H1 (cell line): Measurements from ENCODE around the gene GFM1. TPM values are rescaled to one million over a fixed set of nuclear protein-coding genes. Genes with fewer than 3 reads are reported as not detected.

ENCODE experiments used
- CTCF ChIA-PET: fragments of 300-600 bp; sonication (Branson Sonifier 250); formaldehyde crosslinking; loops from one replicate; lab custom pipeline; 2021; ENCODE audit not compliant: partially characterized antibody; lab: Charles Lee
- POLR2A ChIA-PET: fragments of 300-600 bp; sonication (Branson Sonifier 250); formaldehyde crosslinking; loops from one replicate; lab custom pipeline; 2021; ENCODE audit warnings: inconsistent platforms; ENCODE audit not compliant: partially characterized antibody; lab: Charles Lee
- DNase-seq, 2 experiments: peaks; one replicate each; pipeline versions ENCODE4 v3.0.0 to v3.0.0-alpha.2; 2010 to 2022; ENCODE audit warnings: low spot score in 2 of 2, low read depth in 1 of 2, mixed read lengths in 1 of 2
- FAIRE-seq: peaks from 2 replicates; lab custom pipeline; 2011; peaks lifted over from hg19 to GRCh38; lab: Jason Lieb, UNC
- H2AFZ ChIP-seq: 2 replicates; pipeline ENCODE4 v1.8.1; 2012; ENCODE audit warnings: low read length, inconsistent platforms
- H2AK5ac ChIP-seq: 2 replicates; pipeline ENCODE4 v1.6.1; 2013; ENCODE audit warnings: low read depth, low read length
- H2BK120ac ChIP-seq: replicated peaks from 2 replicates; pipeline ENCODE3; 2013; ENCODE audit warnings: low read depth, low read length, inconsistent platforms
- H2BK12ac ChIP-seq: 2 replicates; pipeline ENCODE4 v1.6.1; 2013; ENCODE audit warnings: low read depth, low read length
- H2BK15ac ChIP-seq: 2 replicates; pipeline ENCODE4 v1.6.1; 2013; ENCODE audit warnings: low read length
- H2BK20ac ChIP-seq: 2 replicates; pipeline ENCODE4 v1.6.1; 2013; ENCODE audit warnings: low read length
- H2BK5ac ChIP-seq: 2 replicates; pipeline ENCODE4 v1.6.1; 2013; ENCODE audit warnings: low read depth, low read length
- H3K14ac ChIP-seq: 2 replicates; pipeline ENCODE4 v1.6.1; 2013; ENCODE audit warnings: inconsistent platforms; ENCODE audit not compliant: insufficient read length
- H3K18ac ChIP-seq: 2 replicates; pipeline ENCODE4 v1.6.1; 2013; ENCODE audit warnings: low read length; ENCODE audit errors: extremely low read depth
- H3K23ac ChIP-seq: 2 replicates; pipeline ENCODE4 v1.6.1; 2013; ENCODE audit warnings: inconsistent platforms; ENCODE audit not compliant: insufficient read length
- H3K23me2 ChIP-seq: 2 replicates; pipeline ENCODE4 v1.6.1; 2013; ENCODE audit warnings: low read depth, low read length
- H3K27ac ChIP-seq: 2 replicates; pipeline ENCODE4 v1.6.1; 2011; ENCODE audit warnings: low read depth, low read length, inconsistent platforms
- H3K27me3 ChIP-seq, 4 experiments: replicated peaks in 1 of 4; 1 replicate in 1 of 4; 2 replicates in 3 of 4; pipeline versions ENCODE4 v1.6.1 to v1.8.1; 2011 to 2013; ENCODE audit warnings: low read length in 3 of 4, mild to moderate bottlenecking in 3 of 4, inconsistent platforms in 2 of 4, mixed read lengths in 2 of 4, moderate library complexity in 1 of 4; ENCODE audit not compliant: control insufficient read depth in 3 of 4, insufficient read depth in 3 of 4; ENCODE audit errors: extremely low read depth in 1 of 4
- H3K36me3 ChIP-seq, 4 experiments: 2 replicates each; pipeline versions ENCODE4 v1.6.1 to v1.8.1; 2011 to 2013; ENCODE audit warnings: mild to moderate bottlenecking in 4 of 4, low read length in 3 of 4, moderate library complexity in 2 of 4, control low read depth in 1 of 4, inconsistent platforms in 1 of 4; ENCODE audit not compliant: insufficient read depth in 4 of 4, control insufficient read depth in 2 of 4
- H3K4ac ChIP-seq: replicated peaks from 2 replicates; pipeline ENCODE3; 2013; ENCODE audit warnings: low read length, low read depth, mixed read lengths, inconsistent platforms; ENCODE audit not compliant: insufficient read length
- H3K4me1 ChIP-seq, 4 experiments: replicated peaks in 1 of 4; 1 replicate in 1 of 4; 2 replicates in 3 of 4; pipeline versions ENCODE4 v1.6.1 to v1.8.1; 2011 to 2013; ENCODE audit warnings: low read length in 3 of 4, inconsistent platforms in 2 of 4, mixed read lengths in 1 of 4; ENCODE audit not compliant: insufficient read depth in 4 of 4, control insufficient read depth in 3 of 4
- H3K4me2 ChIP-seq, 2 experiments: 2 replicates each; pipeline versions ENCODE4 v1.6.1 to v1.8.1; 2011 to 2013; ENCODE audit warnings: low read depth in 2 of 2, low read length in 2 of 2, control low read depth in 1 of 2, inconsistent platforms in 1 of 2, mild to moderate bottlenecking in 1 of 2; ENCODE audit not compliant: insufficient read depth in 1 of 2
- H3K4me3 ChIP-seq, 4 experiments: fragments of 200-600, 300-600 bp in 1 of 4; sonication (generic), shearing (Covaris generic), sonication (Bioruptor Twin) in 1 of 4; 2 replicates each; pipeline versions ENCODE4 v1.5.1 to v1.8.1; 2011 to 2016; ENCODE audit warnings: low read length in 4 of 4, low read depth in 3 of 4, control low read depth in 2 of 4, inconsistent platforms in 2 of 4, mild to moderate bottlenecking in 2 of 4, mixed read lengths in 1 of 4, moderate library complexity in 1 of 4; ENCODE audit not compliant: insufficient read depth in 2 of 4; ENCODE audit errors: extremely low read depth in 1 of 4
- H3K56ac ChIP-seq: replicated peaks from 2 replicates; pipeline ENCODE3; 2013; ENCODE audit warnings: low read depth, mild to moderate bottlenecking, mixed read lengths, low read length, inconsistent platforms; ENCODE audit not compliant: insufficient read length
- H3K79me1 ChIP-seq: 2 replicates; pipeline ENCODE4 v1.6.1; 2013; ENCODE audit warnings: low read depth, low read length, control low read depth
- H3K79me2 ChIP-seq, 2 experiments: 2 replicates each; pipeline versions ENCODE4 v1.6.1 to v1.8.1; 2012 to 2013; ENCODE audit warnings: low read length in 2 of 2, mild to moderate bottlenecking in 2 of 2, inconsistent platforms in 1 of 2; ENCODE audit not compliant: insufficient read depth in 2 of 2, control insufficient read depth in 1 of 2
- H3K9ac ChIP-seq, 4 experiments: replicated peaks in 1 of 4; 1 replicate in 1 of 4; 2 replicates in 3 of 4; pipeline versions ENCODE4 v1.6.1 to v1.8.1; 2011 to 2013; ENCODE audit warnings: low read depth in 3 of 4, low read length in 3 of 4, control low read depth in 2 of 4, mild to moderate bottlenecking in 2 of 4, moderate library complexity in 2 of 4, inconsistent platforms in 1 of 4; ENCODE audit errors: extremely low read depth in 1 of 4
- H3K9me3 ChIP-seq, 2 experiments: 2 replicates each; pipeline versions ENCODE4 v1.6.1 to v1.8.1; 2012 to 2013; ENCODE audit warnings: mild to moderate bottlenecking in 2 of 2, moderate library complexity in 2 of 2, control low read depth in 1 of 2, inconsistent platforms in 1 of 2, low read depth in 1 of 2, low read length in 1 of 2, mixed read lengths in 1 of 2; ENCODE audit not compliant: insufficient read depth in 2 of 2
- H4K20me1 ChIP-seq, 2 experiments: replicated peaks in 1 of 2; 2 replicates each; pipeline versions ENCODE3 to v1.8.1; 2011 to 2013; ENCODE audit warnings: inconsistent platforms in 2 of 2, low read length in 2 of 2, mild to moderate bottlenecking in 1 of 2; ENCODE audit not compliant: insufficient read depth in 2 of 2, control insufficient read depth in 1 of 2
- H4K5ac ChIP-seq: 2 replicates; pipeline ENCODE4 v1.6.1; 2013; ENCODE audit warnings: low read length, low read depth, mixed read lengths, inconsistent platforms; ENCODE audit not compliant: insufficient read length
- H4K8ac ChIP-seq: 2 replicates; pipeline ENCODE4 v1.8.0; 2013; ENCODE audit warnings: mild to moderate bottlenecking, moderate library complexity, low read length, inconsistent platforms; ENCODE audit not compliant: insufficient read depth; ENCODE audit errors: extremely low read depth
- H4K91ac ChIP-seq: replicated peaks from 2 replicates; pipeline ENCODE3; 2013; ENCODE audit warnings: low read length, mixed read lengths, inconsistent platforms; ENCODE audit not compliant: insufficient read length
- ASH2L ChIP-seq: fragments of 200-600, 300-600 bp; sonication (generic); IDR thresholded peaks from one replicate; pipeline ENCODE4 v1.7.1; 2017; ENCODE audit warnings: low read length
- CBX8 ChIP-seq: fragments of 300-800, 300-1000 bp; sonication (generic); IDR thresholded peaks from 2 replicates; pipeline ENCODE4 v1.7.1; 2016; ENCODE audit warnings: low read depth, low read length, borderline replicate concordance
- CEBPB ChIP-seq: IDR thresholded peaks from 2 replicates; pipeline ENCODE4 v1.6.1; 2012; ENCODE audit warnings: low read depth, low read length
- CHD1 ChIP-seq: IDR thresholded peaks from 2 replicates; pipeline ENCODE4 v1.6.1; 2012; ENCODE audit warnings: low read depth, low read length, improper control_type of control experiment
- CHD2 ChIP-seq: IDR thresholded peaks from 2 replicates; pipeline ENCODE4 v1.6.1; 2012; ENCODE audit warnings: low read length, improper control_type of control experiment
- EGR1 ChIP-seq: IDR thresholded peaks from 2 replicates; pipeline ENCODE4 v1.6.1; 2011; ENCODE audit warnings: low read depth, low read length, borderline replicate concordance
- GTF2F1 ChIP-seq: IDR thresholded peaks from 2 replicates; pipeline ENCODE4 v1.6.1; 2012; ENCODE audit warnings: low read depth, low read length, improper control_type of control experiment, borderline replicate concordance
- JUND ChIP-seq: IDR thresholded peaks from 2 replicates; pipeline ENCODE4 v1.6.1; 2011; ENCODE audit warnings: mild to moderate bottlenecking, improper control_type of control experiment, low read length
- KDM5A ChIP-seq: fragments of 200-600 bp; IDR thresholded peaks from 2 replicates; pipeline ENCODE4 v1.7.1; 2012; ENCODE audit warnings: mild to moderate bottlenecking, low read length, inconsistent platforms, mixed read lengths
- POLR2AphosphoS5 ChIP-seq: IDR thresholded peaks from 2 replicates; pipeline ENCODE4 v1.6.1; 2011; ENCODE audit warnings: low read depth, low read length
- SAP30 ChIP-seq: fragments of 300-600 bp; sonication (generic); IDR thresholded peaks from 2 replicates; pipeline ENCODE4 v1.7.1; 2012; ENCODE audit warnings: low read length, moderate library complexity, mild to moderate bottlenecking, inconsistent platforms; ENCODE audit not compliant: insufficient read depth, insufficient replicate concordance
- SRF ChIP-seq: IDR thresholded peaks from 2 replicates; pipeline ENCODE4 v1.6.1; 2011; ENCODE audit warnings: mild to moderate bottlenecking, low read depth, low read length, moderate library complexity
- WGBS, 2 experiments: shearing (Covaris generic) in 1 of 2; methylation state at CpG; one replicate each; pipeline versions ENCODE4 v1.1.6 to v1.1.7; 2013 to 2015; ENCODE audit warnings: low lambda C conversion rate in 2 of 2, mixed read lengths in 2 of 2, inconsistent platforms in 1 of 2, low coverage in 1 of 2, missing lambda C conversion rate in 1 of 2; ENCODE audit not compliant: insufficient replicate concordance in 2 of 2, insufficient coverage in 1 of 2, insufficient read length in 1 of 2; ENCODE audit errors: extremely low coverage in 1 of 2, missing lambda C conversion rate in 1 of 2; 5-methylcytosine and 5-hydroxymethylcytosine counted together
- polyA plus RNA-seq, 7 experiments: library from polyadenylated mRNA; depleted of rRNA in 3 of 7; stranded (reverse) in 5 of 7; unstranded in 2 of 7; fragments of >200 nt in 5 of 7; fragments of 200-250 nt in 2 of 7; gene quantifications; 1 replicate in 5 of 7; 2 replicates in 1 of 7; 4 replicates in 1 of 7; pipeline versions ENCODE4 v1.2.1 to v1.2.3, GENCODE V29; 2011 to 2013; ENCODE audit warnings: missing spikeins in 2 of 7, mixed read lengths in 2 of 7
- total RNA-seq: library from RNA; stranded (reverse); fragmentation: NEBNext Ultra II Directional; extraction: Animal tissue kit (Norgen Biotek cat#: 25700); gene quantifications from 2 replicates; pipeline ENCODE4 v1.2.1, GENCODE V29; 2021
- TF ChIP-seq, protein P1 (sequence below): IDR thresholded peaks from 2 replicates; pipeline ENCODE4 v1.6.1; 2012; ENCODE audit warnings: low read length, inconsistent platforms

GFM1 gene
- total and polyA plus RNA-seq, 2 of the 8 experiments (the other 6 are each of a cell fraction or from before 2014, with no cell fraction given), result 10.9 to 45.3 TPM

DNA sequence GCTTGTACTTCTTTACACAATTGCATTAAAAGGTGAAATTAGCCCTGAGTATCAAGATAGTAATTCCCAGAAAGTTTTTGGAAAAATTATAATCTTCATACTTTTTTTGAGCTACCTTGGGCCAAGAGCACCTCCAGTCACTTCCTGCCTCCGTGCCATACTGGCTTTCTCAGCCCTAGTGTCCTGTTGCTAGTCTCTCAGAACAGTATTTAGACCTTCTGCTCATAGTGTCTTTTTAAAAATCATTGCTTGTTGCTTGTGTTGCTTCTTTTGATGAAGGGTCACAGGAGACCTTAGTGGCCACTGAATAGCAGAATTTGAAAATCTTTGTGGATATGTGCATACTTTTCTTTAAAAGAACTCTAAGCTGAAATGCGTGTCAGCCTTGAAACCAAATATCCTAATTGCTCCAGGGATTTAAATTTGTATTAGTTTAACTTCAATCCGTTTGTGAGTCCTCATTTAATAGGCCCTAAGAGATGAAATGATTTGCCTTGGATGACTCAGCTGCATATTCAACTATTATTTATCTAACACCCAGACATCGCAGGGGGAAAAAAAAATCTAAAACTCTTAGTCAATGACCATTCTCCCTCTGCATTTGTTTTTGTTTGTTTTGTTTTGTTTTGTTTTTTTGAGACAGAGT lies 57.2 kb downstream of the GFM1 start:
- H3K27ac ChIP-seq, result no peak overlapping the region
- TF ChIP-seq CHD1 (no peak), ASH2L (no peak), CHD2 (no peak), EGR1 (no peak), GTF2F1 (no peak), POLR2AphosphoS5 (no peak), CEBPB (no peak), CBX8 (no peak), SAP30 (no peak), JUND (no peak), SRF (no peak), KDM5A (no peak)
- TF ChIP-seq, protein P1, sequence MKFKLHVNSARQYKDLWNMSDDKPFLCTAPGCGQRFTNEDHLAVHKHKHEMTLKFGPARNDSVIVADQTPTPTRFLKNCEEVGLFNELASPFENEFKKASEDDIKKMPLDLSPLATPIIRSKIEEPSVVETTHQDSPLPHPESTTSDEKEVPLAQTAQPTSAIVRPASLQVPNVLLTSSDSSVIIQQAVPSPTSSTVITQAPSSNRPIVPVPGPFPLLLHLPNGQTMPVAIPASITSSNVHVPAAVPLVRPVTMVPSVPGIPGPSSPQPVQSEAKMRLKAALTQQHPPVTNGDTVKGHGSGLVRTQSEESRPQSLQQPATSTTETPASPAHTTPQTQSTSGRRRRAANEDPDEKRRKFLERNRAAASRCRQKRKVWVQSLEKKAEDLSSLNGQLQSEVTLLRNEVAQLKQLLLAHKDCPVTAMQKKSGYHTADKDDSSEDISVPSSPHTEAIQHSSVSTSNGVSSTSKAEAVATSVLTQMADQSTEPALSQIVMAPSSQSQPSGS, result no peak

More for the DNA sequence above, 57.2 kb downstream of the GFM1 start:
- Histone ChIP-seq H2BK12ac (no peak overlapping the region), H3K23ac (no peak overlapping the region), H4K91ac (no peak overlapping the region), H3K23me2 (no peaks in the 10 kb centered on the region), H4K8ac (no peak overlapping the region), H3K4me1 (no peaks in the 10 kb centered on the region), H3K18ac (no peak overlapping the region), H3K79me2 (no peaks in the 10 kb centered on the region), H3K79me1 (no peaks in the 10 kb centered on the region), H3K4me2 (no peak overlapping the region), H3K14ac (no peak overlapping the region), H2BK15ac (no peak overlapping the region), H3K9me3 (no peaks in the 10 kb centered on the region), H2AK5ac (no peak overlapping the region), H2BK5ac (no peak overlapping the region), H3K27me3 (no peaks in the 10 kb centered on the region), H3K56ac (no peak overlapping the region), H3K9ac (no peak overlapping the region), H3K36me3 (no peaks in the 10 kb centered on the region), H3K4ac (no peak overlapping the region), H2BK20ac (no peak overlapping the region), H4K5ac (no peak overlapping the region), H2AFZ (no peak overlapping the region), H4K20me1 (peaks cover 0 to 2% of the 10 kb centered on the region in 2 experiments), H3K4me3 (no peak overlapping the region), H2BK120ac (no peak overlapping the region)
- FAIRE-seq (no peak), DNase-seq (no peak)
- WGBS, 2 experiments, result 87% methylated on average over 4 of the region's 4 CpGs; no CpG with 5 or more reads in 1 of the 2 experiments
- POLR2A ChIA-PET, result interaction anchor here (0.7 kb wide), 1 partner anchor 833 kb away, joined by 3 read pairs; no protein-coding TSS in a partner anchor
- CTCF ChIA-PET, result interaction anchor here (0.7 to 1.4 kb wide), 4 partner anchors 13 to 1537 kb away, joined by 3 to 6 read pairs (median 3); partner anchors contain the start of gene GFM1
